Loucy (cell line): Measurements from ENCODE around the gene PEX14.

Experiments
- EZH2phosphoT487 ChIP-seq: fragments of 200-600 bp; IDR thresholded peaks from 2 replicates; pipeline ENCODE4 v1.6.1; 2018; ENCODE audit warnings: antibody characterized with exemption, mild to moderate bottlenecking, moderate library complexity, borderline replicate concordance
- TF ChIP-seq, protein P1 (sequence below): fragments of 200-600 bp; sonication (generic); conservative IDR thresholded peaks from 2 replicates; pipeline ENCODE4 v1.5.1; 2014; ENCODE audit warnings: mild to moderate bottlenecking, antibody characterized with exemption, low read length

DNA sequence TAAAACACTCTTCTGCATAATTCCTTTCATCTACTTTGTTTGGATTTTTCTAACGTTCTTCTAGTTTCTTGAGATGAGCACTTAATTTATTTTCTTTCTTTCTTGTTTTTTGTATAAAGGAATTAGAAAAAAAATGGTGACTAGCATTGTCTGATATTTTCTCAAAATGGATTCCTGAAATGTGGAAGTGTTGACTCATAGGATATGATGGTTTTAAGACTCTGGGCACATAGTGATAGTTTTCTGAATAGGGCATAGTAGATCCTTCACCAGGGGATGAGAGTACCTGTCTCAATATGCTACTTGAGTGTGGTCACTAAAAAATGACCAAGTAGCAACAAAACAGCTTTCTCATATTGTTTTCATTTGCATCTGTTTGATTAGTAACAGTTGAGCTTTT, 100.9 kb downstream of the PEX14 start:
- TF ChIP-seq, protein P1, sequence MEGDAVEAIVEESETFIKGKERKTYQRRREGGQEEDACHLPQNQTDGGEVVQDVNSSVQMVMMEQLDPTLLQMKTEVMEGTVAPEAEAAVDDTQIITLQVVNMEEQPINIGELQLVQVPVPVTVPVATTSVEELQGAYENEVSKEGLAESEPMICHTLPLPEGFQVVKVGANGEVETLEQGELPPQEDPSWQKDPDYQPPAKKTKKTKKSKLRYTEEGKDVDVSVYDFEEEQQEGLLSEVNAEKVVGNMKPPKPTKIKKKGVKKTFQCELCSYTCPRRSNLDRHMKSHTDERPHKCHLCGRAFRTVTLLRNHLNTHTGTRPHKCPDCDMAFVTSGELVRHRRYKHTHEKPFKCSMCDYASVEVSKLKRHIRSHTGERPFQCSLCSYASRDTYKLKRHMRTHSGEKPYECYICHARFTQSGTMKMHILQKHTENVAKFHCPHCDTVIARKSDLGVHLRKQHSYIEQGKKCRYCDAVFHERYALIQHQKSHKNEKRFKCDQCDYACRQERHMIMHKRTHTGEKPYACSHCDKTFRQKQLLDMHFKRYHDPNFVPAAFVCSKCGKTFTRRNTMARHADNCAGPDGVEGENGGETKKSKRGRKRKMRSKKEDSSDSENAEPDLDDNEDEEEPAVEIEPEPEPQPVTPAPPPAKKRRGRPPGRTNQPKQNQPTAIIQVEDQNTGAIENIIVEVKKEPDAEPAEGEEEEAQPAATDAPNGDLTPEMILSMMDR: no peak
- TF ChIP-seq EZH2phosphoT487: no peak
